HuH-7 (cell line): ENCODE results near the gene SUMO3.

ENCODE experiments used
- DNase-seq: peaks from one replicate; pipeline ENCODE4 v3.0.0; 2011; ENCODE audit warnings: low spot score

The SUMO3 gene

GRCh38 chr21:44801468-44802395, 16.1 kb downstream of the SUMO3 start, which contains the start of gene UBE2G2:
TSS of gene UBE2G2 (minus strand) at chr21:44801820. CDS start at chr21:44801748, 72 bp downstream.
- peak; percentile 88 for DNase-seq

GRCh38 chr21:44800971-44801467, 16.8 kb downstream of the SUMO3 start:
- peak; percentile 75 for DNase-seq

GRCh38 chr21:44800103-44800502, 17.8 kb downstream of the SUMO3 start:
- DNase-seq = no peak

- DNase-seq = no peak
Measured at GRCh38 chr21:44799646-44800045, 18.2 kb downstream of the SUMO3 start.

GRCh38 chr21:44797775-44798174, 20.1 kb downstream of the SUMO3 start:
- DNase-seq = no peak

- no peak for DNase-seq
Measured at GRCh38 chr21:44795342-44795741, 22.5 kb downstream of the SUMO3 start.

GRCh38 chr21:44793592-44794374, 24.1 kb downstream of the SUMO3 start:
- DNase-seq = no peak

GRCh38 chr21:44792702-44793591, 24.9 kb downstream of the SUMO3 start:
- peak; percentile 83 for DNase-seq

GRCh38 chr21:44791993-44792392, 25.9 kb downstream of the SUMO3 start:
- no peak for DNase-seq

- no peak for DNase-seq
Measured at GRCh38 chr21:44791246-44791645, 26.6 kb downstream of the SUMO3 start.

- DNase-seq = no peak
Measured at GRCh38 chr21:44790368-44790767, 27.5 kb downstream of the SUMO3 start.

GRCh38 chr21:44789880-44790279, 28.0 kb downstream of the SUMO3 start:
- no peak for DNase-seq

GRCh38 chr21:44785620-44786335, 32.1 kb downstream of the SUMO3 start:
- no peak for DNase-seq

GRCh38 chr21:44784810-44785209, 33.1 kb downstream of the SUMO3 start:
- DNase-seq = no peak

GRCh38 chr21:44783020-44783696, 34.7 kb downstream of the SUMO3 start:
- DNase-seq = no peak

GRCh38 chr21:44780767-44781459, 36.9 kb downstream of the SUMO3 start:
- DNase-seq = no peak

GRCh38 chr21:44780137-44780502, 37.7 kb downstream of the SUMO3 start:
- no peak for DNase-seq

- no peak for DNase-seq
Measured at GRCh38 chr21:44779417-44780136, 38.3 kb downstream of the SUMO3 start.

GRCh38 chr21:44778983-44779382, 38.9 kb downstream of the SUMO3 start:
- DNase-seq = no peak
